Peyer's patch (tissue), 4 donors: ENCODE data around the gene DENND1B.

Experiments used
- CTCF ChIP-seq, 6 experiments: fragments of 450-650 bp in 4 of 6; fragments of 200-600 bp in 2 of 6; sonication (generic) in 1 of 6; IDR thresholded peaks; one replicate each; pipeline ENCODE4 v1.5.1; 2017 to 2019; ENCODE audit warnings: antibody characterized with exemption in 6 of 6, mild to moderate bottlenecking in 3 of 6, moderate library complexity in 1 of 6
- POLR2A ChIP-seq, 2 donors: fragments of 450-650 bp; IDR thresholded peaks; one replicate each; pipeline ENCODE4 v1.5.1; 2017; ENCODE audit warnings: antibody characterized with exemption in 2 of 2, mild to moderate bottlenecking in 2 of 2, moderate library complexity in 2 of 2

DNA sequence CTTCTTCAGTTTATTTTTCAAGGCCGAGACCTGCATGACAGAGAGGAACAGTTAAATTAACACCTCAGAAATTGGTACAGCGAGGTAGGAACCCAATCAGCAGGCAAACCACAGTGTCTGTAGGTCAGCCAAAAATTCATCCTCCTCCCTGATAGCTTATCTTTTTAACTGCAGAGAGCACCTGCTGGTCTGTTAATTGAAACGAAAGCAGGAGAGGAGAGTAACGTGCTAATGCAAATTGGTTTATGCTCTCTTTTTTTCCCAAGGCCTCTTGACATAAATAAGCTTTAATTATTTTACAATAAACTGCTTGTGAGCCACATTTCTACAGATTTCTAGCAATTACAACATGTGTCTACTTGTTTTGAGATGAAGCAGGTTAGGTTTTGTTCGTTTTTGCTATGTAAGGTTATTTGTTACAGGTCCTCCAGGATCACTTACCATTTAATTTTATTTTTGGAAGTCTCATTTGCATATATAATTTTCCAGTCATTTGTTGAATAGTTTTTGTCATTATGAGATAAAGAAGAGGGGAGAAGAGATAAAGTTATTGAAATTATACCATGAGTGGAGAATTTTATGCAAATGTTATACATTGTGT, 179.9 kb downstream of the DENND1B start:
- TF ChIP-seq CTCF (IDR thresholded peaks at IDR 0.05) = no peak
- TF ChIP-seq POLR2A (IDR thresholded peaks at IDR 0.05) = no peak
